ENCODE data around the gene LIPH. TPM values are rescaled to one million over a fixed set of nuclear protein-coding genes. Genes with fewer than 3 reads are reported as not detected.
A peak's percentile ranks its signal among the peaks of the same experiment; 100 is the strongest.

LIPH gene
- total RNA-seq, 1 donor: not detected

DNA sequence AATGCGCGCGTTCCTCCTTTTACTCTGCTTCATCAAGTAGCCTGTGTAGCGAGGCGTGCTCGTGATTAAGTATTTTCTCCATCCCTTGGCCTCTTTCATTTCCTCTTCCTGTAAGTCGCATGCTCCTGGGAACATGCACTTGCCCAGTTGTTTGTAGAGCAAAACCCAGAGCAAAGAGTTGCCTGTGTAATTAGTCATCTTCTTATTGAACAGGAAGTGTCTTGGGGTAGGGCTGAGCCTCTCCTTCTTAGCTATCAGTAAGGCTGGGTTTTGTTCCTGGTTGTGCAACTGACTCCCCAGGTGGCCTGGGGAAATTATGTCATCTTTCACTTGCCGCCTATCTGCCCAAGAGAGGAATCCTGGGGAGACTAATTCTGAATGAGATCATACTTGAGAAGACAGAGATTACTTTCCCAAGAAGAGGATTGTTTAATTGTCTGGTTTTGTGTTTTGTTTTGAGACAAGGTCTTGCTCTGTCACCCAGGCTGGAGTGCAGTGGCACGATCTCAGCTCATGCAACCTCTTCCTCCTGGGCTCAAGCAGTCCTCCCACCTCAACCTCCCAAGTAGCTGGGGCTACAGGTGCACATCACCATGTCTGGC, 14.9 kb downstream of the LIPH start:
- H3K27ac ChIP-seq (ENCODE audit: low read depth, low read length): no peak overlapping the region

DNA sequence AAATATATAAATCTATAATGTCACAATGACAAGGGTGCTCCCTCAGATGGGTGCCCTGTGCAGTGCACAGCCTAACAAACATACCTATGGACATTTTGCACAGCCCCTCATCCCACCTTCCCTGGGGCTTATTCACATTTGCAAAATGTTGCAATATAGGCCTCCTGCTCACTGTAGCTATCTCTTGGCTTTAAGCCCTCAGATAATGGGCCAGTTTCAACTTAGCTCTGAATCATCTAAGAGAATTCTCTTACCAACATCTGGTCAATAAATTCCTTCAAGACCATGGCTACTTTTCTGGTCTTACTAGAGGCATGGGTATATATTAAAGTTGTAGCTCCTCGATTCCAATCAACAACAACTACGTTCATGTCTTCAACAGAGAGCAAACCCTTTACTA, 17.9 kb downstream of the LIPH start:
- Histone ChIP-seq H3K79me2 (ENCODE audit: insufficient read depth, low read length) (no peaks in the 10 kb centered on the region), H3K4me3 (ENCODE audit: insufficient read depth, low read length) (no peak overlapping the region), H3K27me3 (ENCODE audit: insufficient read depth, low read length) (no peaks in the 10 kb centered on the region), H3K4me2 (ENCODE audit: insufficient read depth, low read length) (no peak overlapping the region), H4K20me1 (ENCODE audit: insufficient read depth, low read length) (no peaks in the 10 kb centered on the region), H2AFZ (ENCODE audit: low read length) (no peak overlapping the region), H3K9me3 (ENCODE audit: low read depth, low read length) (no peaks in the 10 kb centered on the region), H3K27ac (ENCODE audit: low read depth, low read length) (no peak overlapping the region), H3K4me1 (ENCODE audit: insufficient read depth, low read length) (peaks cover 9% of the 10 kb centered on the region), H3K36me3 (ENCODE audit: insufficient read depth, low read length) (no peaks in the 10 kb centered on the region)
- DNase-seq (ENCODE audit: insufficient read length, low spot score, missing footprints): peak; percentile 59
- TF ChIP-seq, protein P1, sequence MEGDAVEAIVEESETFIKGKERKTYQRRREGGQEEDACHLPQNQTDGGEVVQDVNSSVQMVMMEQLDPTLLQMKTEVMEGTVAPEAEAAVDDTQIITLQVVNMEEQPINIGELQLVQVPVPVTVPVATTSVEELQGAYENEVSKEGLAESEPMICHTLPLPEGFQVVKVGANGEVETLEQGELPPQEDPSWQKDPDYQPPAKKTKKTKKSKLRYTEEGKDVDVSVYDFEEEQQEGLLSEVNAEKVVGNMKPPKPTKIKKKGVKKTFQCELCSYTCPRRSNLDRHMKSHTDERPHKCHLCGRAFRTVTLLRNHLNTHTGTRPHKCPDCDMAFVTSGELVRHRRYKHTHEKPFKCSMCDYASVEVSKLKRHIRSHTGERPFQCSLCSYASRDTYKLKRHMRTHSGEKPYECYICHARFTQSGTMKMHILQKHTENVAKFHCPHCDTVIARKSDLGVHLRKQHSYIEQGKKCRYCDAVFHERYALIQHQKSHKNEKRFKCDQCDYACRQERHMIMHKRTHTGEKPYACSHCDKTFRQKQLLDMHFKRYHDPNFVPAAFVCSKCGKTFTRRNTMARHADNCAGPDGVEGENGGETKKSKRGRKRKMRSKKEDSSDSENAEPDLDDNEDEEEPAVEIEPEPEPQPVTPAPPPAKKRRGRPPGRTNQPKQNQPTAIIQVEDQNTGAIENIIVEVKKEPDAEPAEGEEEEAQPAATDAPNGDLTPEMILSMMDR (IDR thresholded peaks at IDR 0.05; ENCODE audit: extremely low read depth, low read depth, low read length): no peak

More for the DNA sequence above, 14.9 kb downstream of the LIPH start:
- H3K4me3 ChIP-seq (ENCODE audit: insufficient read depth, low read length): no peak overlapping the region
- H2AFZ ChIP-seq (ENCODE audit: low read length): peak overlapping the region; percentile 46
- DNase-seq (ENCODE audit: insufficient read length, low spot score, missing footprints): peak; percentile 62
- H3K36me3 ChIP-seq (ENCODE audit: insufficient read depth, low read length): no peaks in the 10 kb centered on the region
- peak overlapping the region; percentile 58 for H3K4me2 ChIP-seq (ENCODE audit: insufficient read depth, low read length)
- no peaks in the 10 kb centered on the region for H3K79me2 ChIP-seq (ENCODE audit: insufficient read depth, low read length)
- no peaks in the 10 kb centered on the region for H3K9me3 ChIP-seq (ENCODE audit: low read depth, low read length)
- H3K27me3 ChIP-seq (ENCODE audit: insufficient read depth, low read length): no peaks in the 10 kb centered on the region
- peaks cover 9% of the 10 kb centered on the region for H3K4me1 ChIP-seq (ENCODE audit: insufficient read depth, low read length)
- no peaks in the 10 kb centered on the region for H4K20me1 ChIP-seq (ENCODE audit: insufficient read depth, low read length)
- TF ChIP-seq, protein P1 (IDR thresholded peaks at IDR 0.05; ENCODE audit: extremely low read depth, low read depth, low read length): no peak

DNA sequence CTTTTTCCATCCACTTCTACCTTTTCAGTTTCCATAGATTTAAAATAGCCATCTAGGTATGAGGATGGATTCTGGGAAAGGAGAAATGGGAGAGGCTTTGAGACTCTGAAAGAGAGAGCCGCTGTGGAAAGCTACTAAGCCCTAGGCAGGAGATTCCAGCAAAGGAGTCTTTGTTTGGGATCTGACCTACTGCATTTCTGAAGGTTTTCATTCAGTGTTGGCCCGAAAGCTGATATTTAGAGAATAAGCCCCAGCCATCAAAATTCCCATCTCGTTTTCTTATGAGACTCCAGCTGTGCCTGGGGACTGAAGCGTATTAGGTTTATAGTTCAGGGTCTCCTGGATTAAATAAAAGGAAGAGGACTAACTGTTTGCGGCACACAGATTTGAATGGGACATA, 19.5 kb downstream of the LIPH start:
- Histone ChIP-seq H3K4me2 (ENCODE audit: insufficient read depth, low read length) (no peak overlapping the region), H3K27ac (ENCODE audit: low read depth, low read length) (no peak overlapping the region), H4K20me1 (ENCODE audit: insufficient read depth, low read length) (no peaks in the 10 kb centered on the region), H3K79me2 (ENCODE audit: insufficient read depth, low read length) (no peaks in the 10 kb centered on the region), H3K4me3 (ENCODE audit: insufficient read depth, low read length) (no peak overlapping the region), H3K36me3 (ENCODE audit: insufficient read depth, low read length) (no peaks in the 10 kb centered on the region), H3K27me3 (ENCODE audit: insufficient read depth, low read length) (no peaks in the 10 kb centered on the region), H2AFZ (ENCODE audit: low read length) (no peak overlapping the region), H3K9me3 (ENCODE audit: low read depth, low read length) (no peaks in the 10 kb centered on the region), H3K4me1 (ENCODE audit: insufficient read depth, low read length) (peaks cover 9% of the 10 kb centered on the region)
- TF ChIP-seq, protein P1 (IDR thresholded peaks at IDR 0.05; ENCODE audit: extremely low read depth, low read depth, low read length): no peak
- DNase-seq (ENCODE audit: insufficient read length, low spot score, missing footprints): no peak

DNA sequence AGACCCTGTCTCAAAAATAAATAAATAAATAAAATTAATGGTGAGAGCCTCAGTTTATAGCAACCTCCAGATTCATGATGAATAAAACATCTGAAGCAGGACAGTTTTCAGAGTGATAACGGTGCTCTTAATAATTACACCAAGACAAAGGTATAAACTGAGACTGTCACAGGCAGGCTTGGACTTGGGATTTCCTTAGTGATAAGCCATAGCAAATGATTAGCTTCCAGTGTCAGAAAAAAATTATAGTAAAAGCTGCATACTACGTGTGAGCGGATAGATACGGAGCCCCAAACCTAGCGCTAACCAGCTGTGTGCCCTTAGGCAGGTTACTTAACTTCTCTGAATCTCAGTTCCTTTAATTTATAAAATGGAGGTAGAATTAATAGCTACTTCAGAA, 21.5 kb downstream of the LIPH start:
- Histone ChIP-seq H3K36me3 (ENCODE audit: insufficient read depth, low read length) (no peaks in the 10 kb centered on the region), H3K79me2 (ENCODE audit: insufficient read depth, low read length) (no peaks in the 10 kb centered on the region), H3K4me2 (ENCODE audit: insufficient read depth, low read length) (no peak overlapping the region), H3K4me3 (ENCODE audit: insufficient read depth, low read length) (no peak overlapping the region), H4K20me1 (ENCODE audit: insufficient read depth, low read length) (no peaks in the 10 kb centered on the region), H3K27ac (ENCODE audit: low read depth, low read length) (no peak overlapping the region), H3K9me3 (ENCODE audit: low read depth, low read length) (no peaks in the 10 kb centered on the region), H3K4me1 (ENCODE audit: insufficient read depth, low read length) (no peaks in the 10 kb centered on the region), H3K27me3 (ENCODE audit: insufficient read depth, low read length) (no peaks in the 10 kb centered on the region), H2AFZ (ENCODE audit: low read length) (no peak overlapping the region)
- TF ChIP-seq, protein P1 (IDR thresholded peaks at IDR 0.05; ENCODE audit: extremely low read depth, low read depth, low read length): no peak
- no peak for DNase-seq (ENCODE audit: insufficient read length, low spot score, missing footprints)
